22Rv1 (cell line): ENCODE data around the gene ACLY.

Source experiments
- H3K27ac ChIP-seq: fragments of 450-650 bp; 2 replicates; pipeline ENCODE4 v1.5.1; 2017
- ZFX ChIP-seq: fragments of 450-650 bp; IDR thresholded peaks from 2 replicates; pipeline ENCODE4 v1.6.1; 2017; ENCODE audit warnings: antibody characterized with exemption, borderline replicate concordance
- TF ChIP-seq, protein P1 (sequence below): fragments of 450-650 bp; IDR thresholded peaks from 2 replicates; pipeline ENCODE4 v1.5.1; 2017; ENCODE audit warnings: mild to moderate bottlenecking

Gene ACLY

DNA sequence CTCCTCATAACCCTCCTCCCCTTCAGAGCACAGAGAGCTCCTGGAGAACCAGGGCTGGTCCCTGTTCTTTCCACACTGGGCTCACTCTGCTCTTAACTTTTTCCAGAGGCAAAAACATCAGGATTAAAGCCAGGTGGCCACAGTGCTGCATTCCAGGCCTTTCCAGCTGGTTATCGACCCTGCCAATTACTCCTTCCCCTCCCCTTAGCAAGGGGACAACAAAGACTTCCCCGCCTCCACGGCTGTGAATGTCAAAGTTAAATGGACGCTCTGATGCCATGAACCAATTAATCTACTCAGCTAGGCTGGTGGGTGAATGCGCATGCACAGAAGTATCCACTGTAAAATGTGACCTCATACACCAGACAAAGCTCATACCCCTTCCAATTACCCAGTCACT is 23.1 kb downstream of the ACLY start:
- 0 out of 2 replicates have a peak overlapping the region, but pooled peaks have one; percentile 10 for H3K27ac ChIP-seq
- no peak for TF ChIP-seq ZFX
- TF ChIP-seq, protein P1, sequence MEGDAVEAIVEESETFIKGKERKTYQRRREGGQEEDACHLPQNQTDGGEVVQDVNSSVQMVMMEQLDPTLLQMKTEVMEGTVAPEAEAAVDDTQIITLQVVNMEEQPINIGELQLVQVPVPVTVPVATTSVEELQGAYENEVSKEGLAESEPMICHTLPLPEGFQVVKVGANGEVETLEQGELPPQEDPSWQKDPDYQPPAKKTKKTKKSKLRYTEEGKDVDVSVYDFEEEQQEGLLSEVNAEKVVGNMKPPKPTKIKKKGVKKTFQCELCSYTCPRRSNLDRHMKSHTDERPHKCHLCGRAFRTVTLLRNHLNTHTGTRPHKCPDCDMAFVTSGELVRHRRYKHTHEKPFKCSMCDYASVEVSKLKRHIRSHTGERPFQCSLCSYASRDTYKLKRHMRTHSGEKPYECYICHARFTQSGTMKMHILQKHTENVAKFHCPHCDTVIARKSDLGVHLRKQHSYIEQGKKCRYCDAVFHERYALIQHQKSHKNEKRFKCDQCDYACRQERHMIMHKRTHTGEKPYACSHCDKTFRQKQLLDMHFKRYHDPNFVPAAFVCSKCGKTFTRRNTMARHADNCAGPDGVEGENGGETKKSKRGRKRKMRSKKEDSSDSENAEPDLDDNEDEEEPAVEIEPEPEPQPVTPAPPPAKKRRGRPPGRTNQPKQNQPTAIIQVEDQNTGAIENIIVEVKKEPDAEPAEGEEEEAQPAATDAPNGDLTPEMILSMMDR, result no peak

DNA sequence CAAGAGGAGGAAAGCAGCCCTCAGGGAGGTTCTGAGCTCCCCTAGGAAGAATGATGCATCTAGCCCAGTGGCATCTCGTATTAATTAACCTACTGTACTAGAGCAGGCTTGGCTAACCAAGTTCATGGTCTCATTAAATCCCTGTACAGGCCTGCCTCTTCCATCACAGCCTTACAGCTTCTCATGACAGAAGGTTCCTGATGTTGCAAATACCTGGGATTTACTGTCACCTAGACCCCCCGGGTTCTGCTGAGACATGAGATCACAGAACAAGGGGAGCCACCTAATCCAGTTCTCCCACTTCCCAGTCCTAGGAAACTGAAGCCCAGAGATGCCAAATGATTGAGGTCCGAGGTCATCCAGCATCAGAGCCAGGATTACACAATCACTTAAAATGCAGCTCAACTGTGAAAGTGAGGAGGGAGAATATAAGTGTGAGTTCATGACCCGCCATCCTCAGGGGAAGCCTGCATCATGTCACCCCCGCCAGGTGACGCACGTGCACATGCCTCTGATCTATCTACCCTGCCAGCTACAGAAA is 23.9 kb downstream of the ACLY start:
- H3K27ac ChIP-seq, result 0 out of 2 replicates have a peak overlapping the region, but pooled peaks have one; percentile 10

DNA sequence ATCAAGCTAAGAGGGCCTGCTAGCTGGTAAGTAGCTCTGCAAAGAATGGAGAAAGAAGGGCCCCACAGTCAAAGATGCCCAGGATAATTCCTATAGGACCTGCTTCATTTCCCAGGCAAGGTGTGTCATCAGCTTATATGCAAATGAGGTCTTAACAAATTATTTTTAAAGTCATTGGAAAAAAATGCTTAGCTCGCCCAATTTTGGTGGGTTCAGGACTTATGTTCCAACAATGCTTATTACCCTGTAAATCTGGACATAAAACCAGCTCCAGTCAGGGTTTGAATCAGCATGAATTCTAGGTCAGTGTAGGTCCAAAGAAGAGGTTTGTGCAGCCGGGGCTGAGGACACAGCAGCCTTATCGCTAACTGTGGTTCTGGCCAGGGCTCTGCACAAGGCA is 25.4 kb downstream of the ACLY start:
- no peak for TF ChIP-seq ZFX
- TF ChIP-seq, protein P1, result no peak
- no peak overlapping the region for H3K27ac ChIP-seq

More for the DNA sequence above, 23.9 kb downstream of the ACLY start:
- no peak for TF ChIP-seq ZFX
- TF ChIP-seq, protein P1, result no peak

DNA sequence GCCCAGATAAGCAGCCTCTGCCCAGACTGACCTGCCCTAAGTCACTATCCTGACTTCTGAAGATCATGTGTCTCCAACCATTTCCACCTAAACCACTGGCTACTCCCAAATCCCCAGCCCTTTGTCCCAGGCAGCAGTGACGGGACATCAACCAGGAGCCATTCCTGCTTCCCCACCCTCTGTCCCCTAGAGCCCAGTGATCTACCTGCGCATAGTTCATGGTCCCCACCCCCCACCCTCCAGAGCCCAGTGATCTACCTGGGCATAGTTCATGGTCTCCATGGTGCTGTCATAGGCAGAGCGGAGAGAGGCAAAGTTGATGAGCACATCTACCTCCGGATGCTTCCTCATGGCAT is 26.8 kb downstream of the ACLY start:
- H3K27ac ChIP-seq, result 0 out of 2 replicates have a peak overlapping the region, but pooled peaks have one; percentile 18

DNA sequence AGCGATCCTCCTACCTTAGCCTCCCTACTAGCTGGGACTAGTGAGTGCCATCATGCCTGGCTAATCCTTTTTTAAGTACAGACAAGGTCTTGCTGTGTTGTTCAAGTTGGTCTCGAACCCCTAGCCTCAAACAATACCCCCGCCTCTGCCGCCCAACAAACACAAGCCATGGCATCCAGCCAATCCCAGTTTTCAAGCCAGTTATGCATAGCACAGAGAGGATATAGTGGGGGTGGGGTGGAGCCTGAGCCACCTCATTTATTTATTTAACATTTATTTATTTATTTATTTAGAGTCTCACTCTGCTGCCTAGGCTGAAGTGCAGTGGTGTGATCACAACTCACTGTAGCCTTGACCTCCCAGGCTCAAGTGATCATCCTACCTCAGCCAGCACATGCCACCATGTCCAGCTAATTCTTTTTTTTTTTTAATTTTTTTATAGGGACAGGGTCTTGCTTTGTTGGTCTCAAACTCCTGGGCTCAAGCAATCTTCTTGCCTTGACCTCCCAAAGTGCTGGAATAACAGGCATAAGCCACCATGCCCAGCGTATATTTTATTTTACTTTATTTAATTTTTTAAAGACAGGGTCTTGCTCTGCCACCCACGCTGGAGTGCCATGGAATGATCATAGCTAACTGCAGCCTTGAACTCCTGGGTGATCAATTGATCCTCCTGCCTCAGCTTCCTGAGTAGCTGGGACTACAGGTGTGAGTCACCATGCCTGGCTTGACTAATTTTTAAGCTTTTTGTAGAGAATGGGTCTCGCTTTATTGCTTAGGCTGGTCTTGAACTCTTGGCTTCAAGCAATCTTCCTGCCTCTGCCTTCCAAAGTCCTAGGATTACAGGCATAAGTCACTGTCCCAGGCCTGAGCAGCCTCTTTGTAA is 27.4 kb downstream of the ACLY start:
- TF ChIP-seq, protein P1, result no peak
- TF ChIP-seq ZFX, result no peak
- H3K27ac ChIP-seq, result peak overlapping the region; percentile 18; the same call in 1 of the 2 replicates

More for the DNA sequence above, 26.8 kb downstream of the ACLY start:
- TF ChIP-seq, protein P1, result no peak
- no peak for TF ChIP-seq ZFX

DNA sequence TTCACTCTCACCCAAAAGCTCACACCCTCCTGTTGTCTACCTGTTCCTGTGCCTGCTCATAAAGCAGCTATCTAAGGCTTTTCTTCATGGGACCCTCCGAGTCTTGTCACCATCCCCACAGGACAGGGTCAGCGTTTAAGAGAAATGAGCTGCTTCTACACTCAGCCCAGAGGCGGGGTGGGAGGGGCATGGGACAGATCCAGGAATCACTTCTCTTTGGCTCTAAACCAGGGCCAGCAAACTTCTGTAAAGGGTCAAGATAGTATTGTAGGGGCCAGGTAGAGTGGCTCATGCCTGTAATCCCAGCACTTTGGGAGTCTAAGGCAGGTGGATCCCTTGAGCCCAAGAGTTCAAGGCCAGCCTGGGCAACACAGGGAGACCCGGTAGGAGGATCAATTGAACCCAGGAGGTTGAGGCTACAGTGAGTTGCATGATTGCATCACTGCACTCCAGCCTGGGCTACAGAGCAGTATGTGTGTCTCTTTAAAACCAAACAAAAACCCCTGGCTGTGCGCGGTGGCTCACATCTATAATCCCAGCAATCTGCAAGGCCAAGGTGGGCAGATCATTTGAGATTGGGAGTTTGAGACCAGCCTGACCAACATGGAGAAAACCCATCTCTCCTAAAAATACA is 30.3 kb downstream of the ACLY start:
- TF ChIP-seq, protein P1, result no peak
- no peak for TF ChIP-seq ZFX

DNA sequence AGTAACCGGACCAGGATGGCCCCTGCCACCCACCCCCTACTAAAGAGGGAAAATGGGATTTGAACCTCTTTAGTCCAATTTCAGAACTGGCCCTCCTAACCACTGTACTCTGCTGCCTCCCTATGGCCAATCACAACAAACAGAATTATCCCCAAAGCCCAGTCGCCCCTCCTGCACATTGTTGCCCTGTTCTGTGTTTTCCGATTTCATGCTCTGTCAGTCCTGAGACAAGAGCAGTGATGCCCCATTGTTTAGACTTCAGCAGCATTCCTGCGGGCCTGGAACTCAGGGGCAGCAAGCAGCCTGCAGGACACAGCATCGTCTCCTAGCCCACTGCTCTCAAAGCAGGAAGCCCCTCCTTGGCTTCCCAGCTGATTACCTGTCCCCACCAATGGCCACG is 33.0 kb downstream of the ACLY start:
- TF ChIP-seq ZFX, result no peak
- TF ChIP-seq, protein P1, result peak; percentile 26

More for the DNA sequence above, 30.3 kb downstream of the ACLY start:
- no peak overlapping the region for H3K27ac ChIP-seq

More for the DNA sequence above, 33.0 kb downstream of the ACLY start:
- H3K27ac ChIP-seq, result no peak overlapping the region
